Activated CD4-positive, CD25-positive, alpha-beta regulatory T cell (primary cell): ENCODE data around the gene MICOS13.

Experiments used
- DNase-seq, 4 experiments: peaks; one replicate each; lab custom pipeline; 2025; lab: John Stamatoyannopoulos, UW

Gene MICOS13

DNA sequence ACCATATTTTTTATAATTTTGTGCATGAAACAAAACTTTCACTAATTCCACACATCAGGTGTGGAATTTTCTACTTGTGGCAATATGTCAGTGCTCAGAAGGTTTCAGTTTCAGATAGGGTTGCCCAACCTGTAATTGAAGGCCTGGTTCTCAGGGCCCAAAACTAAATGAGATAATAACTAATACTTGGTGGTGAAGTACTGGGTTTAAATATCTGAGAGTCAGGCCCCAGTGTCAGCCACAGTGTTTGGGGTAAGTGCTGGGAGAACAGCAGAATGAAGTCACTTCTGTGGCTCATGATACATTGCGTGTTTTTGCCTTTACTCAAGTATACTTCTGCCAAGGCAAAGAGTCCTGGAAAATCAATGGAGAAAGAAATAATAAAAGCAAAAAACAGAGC lies 51.9 kb downstream of the MICOS13 start:
- no peak for DNase-seq
